Fibroblast of villous mesenchyme (primary cell): ENCODE measurements around the gene INO80. TPM values are rescaled to one million over a fixed set of nuclear protein-coding genes. Genes with fewer than 3 reads are reported as not detected.
"Not testable (repeated sequence)": the region's sequence is repeated elsewhere in the genome, so short reads cannot be mapped to it uniquely, and the experiment has no call there.

Experiments
- DNase-seq: peaks from one replicate; pipeline ENCODE4 v3.0.0-alpha.2; 2010; ENCODE audit warnings: low read depth
- H3K4me3 ChIP-seq: 2 replicates; pipeline ENCODE4 v1.5.1; 2011; ENCODE audit warnings: low read depth, mild to moderate bottlenecking, low read length
- CTCF ChIP-seq: IDR thresholded peaks from 2 replicates; pipeline ENCODE4 v1.5.1; 2012; ENCODE audit warnings: low read depth, mild to moderate bottlenecking, low read length; ENCODE audit not compliant: insufficient read depth
- total RNA-seq: library from RNA; depleted of rRNA; stranded (reverse); fragments of >200 nt; gene quantifications from 2 replicates; pipeline ENCODE4 v1.2.3, GENCODE V29; 2012

The INO80 gene
- total RNA-seq, 1 donor: 29.8 TPM

GRCh38 chr15:41096178-41096577 lies 19.9 kb downstream of the INO80 start:
- no peak for TF ChIP-seq CTCF
- DNase-seq: no peak
- no peak overlapping the region for H3K4me3 ChIP-seq

GRCh38 chr15:41085029-41085428 lies 31.1 kb downstream of the INO80 start:
- H3K4me3 ChIP-seq: no peak overlapping the region
- no peak for TF ChIP-seq CTCF
- no peak for DNase-seq

- no peak for TF ChIP-seq CTCF
- no peak for DNase-seq
- H3K4me3 ChIP-seq: no peak overlapping the region
These were observed 35.9 kb downstream of the INO80 start for GRCh38 chr15:41080144-41080543.

GRCh38 chr15:41079717-41080116 lies 36.4 kb downstream of the INO80 start:
- no peak overlapping the region for H3K4me3 ChIP-seq
- no peak for TF ChIP-seq CTCF
- no peak for DNase-seq

GRCh38 chr15:41078879-41079278 lies 37.2 kb downstream of the INO80 start:
- DNase-seq, H3K4me3 ChIP-seq: not testable (repeated sequence)

GRCh38 chr15:41078125-41078524 lies 38.0 kb downstream of the INO80 start:
- no peak overlapping the region for H3K4me3 ChIP-seq

GRCh38 chr15:41073028-41073427 lies 43.1 kb downstream of the INO80 start:
- TF ChIP-seq CTCF: no peak
- DNase-seq: no peak
- no peak overlapping the region for H3K4me3 ChIP-seq

More at GRCh38 chr15:41078125-41078524, 38.0 kb downstream of the INO80 start:
- TF ChIP-seq CTCF: no peak
- no peak for DNase-seq
